Coronary artery (tissue), 2 donors: ENCODE data around the gene RAPGEF4.

Source experiments
- DNase-seq: peaks from one replicate; pipeline ENCODE4 v3.0.0-alpha.2; 2017; ENCODE audit warnings: low spot score
- H3K27ac ChIP-seq, 2 donors: fragments of 200-600 bp; sonication (generic); one replicate each; pipeline ENCODE4 v1.5.1; 2016 to 2019
- H3K4me3 ChIP-seq: fragments of 200-600 bp; sonication (generic); 2 replicates; pipeline ENCODE4 v1.5.1; 2016; ENCODE audit warnings: mild to moderate bottlenecking, moderate library complexity
- CTCF ChIP-seq: fragments of 200-600 bp; sonication (generic); IDR thresholded peaks from one replicate; pipeline ENCODE4 v1.5.1; 2019; ENCODE audit warnings: antibody characterized with exemption

Gene RAPGEF4

GRCh38 chr2:172974762-172975161 lies 239.1 kb downstream of the RAPGEF4 start:
- no peak overlapping the region for H3K4me3 ChIP-seq
- no peak for DNase-seq
- TF ChIP-seq CTCF: no peak
- no peak overlapping the region for H3K27ac ChIP-seq

- no peak for DNase-seq
- H3K4me3 ChIP-seq: no peak overlapping the region
- TF ChIP-seq CTCF: no peak
- H3K27ac ChIP-seq: no peak overlapping the region
Observed at GRCh38 chr2:172976116-172976515, 240.5 kb downstream of the RAPGEF4 start.

GRCh38 chr2:172976816-172977215 lies 241.2 kb downstream of the RAPGEF4 start:
- Histone ChIP-seq H3K27ac (no peak overlapping the region), H3K4me3 (no peak overlapping the region)
- TF ChIP-seq CTCF: no peak
- DNase-seq: no peak

GRCh38 chr2:172977270-172978062 lies 241.8 kb downstream of the RAPGEF4 start:
- no peak for DNase-seq
- TF ChIP-seq CTCF: no peak

GRCh38 chr2:172978063-172978383 lies 242.4 kb downstream of the RAPGEF4 start:
- no peak for TF ChIP-seq CTCF
- no peak for DNase-seq
- Histone ChIP-seq H3K27ac (no peak overlapping the region), H3K4me3 (no peak overlapping the region)

More at GRCh38 chr2:172977270-172978062, 241.8 kb downstream of the RAPGEF4 start:
- no peak overlapping the region for H3K27ac ChIP-seq
- H3K4me3 ChIP-seq: no peak overlapping the region

DNA sequence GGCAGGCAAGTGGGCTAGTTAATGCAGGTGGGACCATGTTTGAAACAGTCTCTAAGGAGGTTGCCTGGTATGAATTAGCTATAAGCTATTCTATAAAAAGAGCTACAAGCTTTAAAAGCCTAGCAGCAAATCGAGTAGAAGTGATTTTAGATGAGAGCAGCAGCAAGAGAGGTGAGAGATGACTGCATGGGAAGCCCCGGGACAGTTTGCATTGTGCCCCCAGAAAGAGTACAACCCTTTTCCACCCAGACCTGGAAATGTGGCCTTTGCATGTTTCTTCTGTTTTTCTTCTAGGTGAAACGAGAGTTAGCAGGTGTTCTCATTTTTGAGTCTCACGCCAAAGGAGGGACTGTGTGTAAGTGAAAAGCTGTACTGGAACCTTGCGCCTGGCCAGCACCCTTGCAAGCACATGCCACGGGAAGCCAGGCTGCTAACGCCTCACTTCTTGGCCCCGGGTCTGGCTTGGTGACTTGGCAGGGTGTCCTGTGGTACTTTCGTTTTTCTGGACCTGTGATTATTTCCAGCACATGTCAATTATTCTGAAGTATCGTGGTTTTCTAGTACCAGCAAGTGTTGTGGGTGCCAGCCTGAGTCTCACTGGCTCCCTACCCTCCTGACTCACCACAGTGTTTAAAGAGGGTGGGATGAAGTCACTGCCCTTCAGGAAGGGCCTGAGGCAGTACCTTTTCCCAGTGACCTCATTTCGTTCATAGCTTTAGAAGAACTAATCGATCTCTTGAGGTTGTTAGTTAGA lies 249.7 kb downstream of the RAPGEF4 start:
- Histone ChIP-seq H3K27ac (peak overlapping the region; percentile 12 to 13), H3K4me3 (peak overlapping the region; percentile 47)
- no peak for DNase-seq
- no peak for TF ChIP-seq CTCF

- TF ChIP-seq CTCF: no peak
- DNase-seq: no peak
- no peak overlapping the region for H3K27ac ChIP-seq
- no peak overlapping the region for H3K4me3 ChIP-seq
Observed at GRCh38 chr2:172986040-172986439, 250.4 kb downstream of the RAPGEF4 start.
